GM18907 (cell line): ENCODE data around the gene BROX.

Source experiments
- ATAC-seq: cut with Tn5 transposase; IDR thresholded peaks from one replicate; pipeline ENCODE4 v1.9.1; 2021; ENCODE audit warnings: mild to moderate bottlenecking, moderate library complexity; ENCODE audit not compliant: unreplicated experiment

The BROX gene

GRCh38 chr1:222772996-222773379 lies 60.6 kb downstream of the BROX start:
- ATAC-seq, result peak; percentile 92

- no peak for ATAC-seq
These were observed 65.1 kb downstream of the BROX start for GRCh38 chr1:222777463-222777862.

GRCh38 chr1:222777977-222778376 lies 65.6 kb downstream of the BROX start:
- ATAC-seq, result no peak

- ATAC-seq, result no peak
These were observed 68.9 kb downstream of the BROX start for GRCh38 chr1:222781251-222781650.

- no peak for ATAC-seq
These were observed 70.7 kb downstream of the BROX start for GRCh38 chr1:222783051-222783450.

GRCh38 chr1:222784371-222784770 lies 72.0 kb downstream of the BROX start:
- no peak for ATAC-seq
